Activated CD8-positive, alpha-beta T cell treated with anti-CD3 and anti-CD28 coated beads for 36 hours (primary cell): ENCODE measurements around the gene ABHD2. TPM values are rescaled to one million over a fixed set of nuclear protein-coding genes. Genes with fewer than 3 reads are reported as not detected.

Experiments
- ATAC-seq: fragments of 200-7000 bp; cut with Tn5 transposase; one replicate; pipeline ENCODE4 v1.10.0; 2021; ENCODE audit warnings: mild to moderate bottlenecking, moderate library complexity
- CTCF ChIA-PET: fragments of 350-600 bp; sonication (Branson Sonifier 250); formaldehyde crosslinking; loops from one replicate; lab custom pipeline; 2021; ENCODE audit warnings: antibody characterized with exemption; lab: Charles Lee
- POLR2A ChIA-PET: fragments of 350-600 bp; sonication (Branson Sonifier 250); formaldehyde crosslinking; loops from one replicate; lab custom pipeline; 2021; ENCODE audit warnings: antibody characterized with exemption; lab: Charles Lee
- DNase-seq: peaks from one replicate; pipeline ENCODE4 v3.0.0-alpha.2; 2020
- H3K27ac Mint-ChIP-seq: one replicate; pipeline ENCODE4 v1.8.0; 2021; ENCODE audit warnings: mild to moderate bottlenecking, mixed read lengths
- H3K27me3 Mint-ChIP-seq: one replicate; pipeline ENCODE4 v1.8.0; 2021; ENCODE audit warnings: mixed read lengths
- H3K36me3 Mint-ChIP-seq: one replicate; pipeline ENCODE4 v1.8.0; 2021; ENCODE audit warnings: low read depth, mixed read lengths
- H3K4me1 Mint-ChIP-seq: one replicate; pipeline ENCODE4 v1.8.0; 2021; ENCODE audit warnings: low read depth, mixed read lengths
- H3K4me3 Mint-ChIP-seq: one replicate; pipeline ENCODE4 v1.8.0; 2021; ENCODE audit warnings: mild to moderate bottlenecking, moderate library complexity, mixed read lengths
- H3K9me3 Mint-ChIP-seq: one replicate; pipeline ENCODE4 v1.8.0; 2021; ENCODE audit warnings: mixed read lengths
- CTCF ChIP-seq: fragments of 200-600 bp; IDR thresholded peaks from one replicate; pipeline ENCODE4 v1.8.0; 2022; ENCODE audit warnings: antibody characterized with exemption, mild to moderate bottlenecking
- intact Hi-C: fragments of 100-400 bp; cut with micrococcal nuclease; formaldehyde crosslinking; loops from one replicate; pipeline ENCODE4 v1.10.0; 2022
- total RNA-seq, 2 experiments: library from RNA; stranded (reverse); gene quantifications; one replicate each; pipeline ENCODE4 v1.2.3, GENCODE V29; 2021

The ABHD2 gene
- total RNA-seq, 2 experiments from 2014 or later, result 36.8 to 38.9 TPM

DNA sequence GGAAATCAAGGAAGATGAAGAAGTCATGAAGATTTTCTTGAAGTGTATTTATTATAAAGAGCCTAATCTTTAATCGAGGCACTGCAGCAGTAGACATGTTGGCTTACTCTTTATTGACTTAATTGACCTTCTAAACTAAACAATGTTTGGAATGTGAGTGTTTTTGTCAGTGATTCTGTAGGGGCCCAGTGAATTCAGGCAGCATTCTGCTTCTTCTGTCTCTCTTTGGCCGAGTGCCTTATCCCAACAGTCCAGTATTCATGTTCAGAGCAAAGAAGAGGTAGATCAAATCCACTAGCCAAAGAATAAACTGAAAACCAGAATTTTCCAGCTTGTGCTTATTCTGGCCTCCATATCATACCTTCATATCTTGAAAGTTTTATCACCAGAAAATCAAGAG, 77.4 kb downstream of the ABHD2 start:
- Mint-ChIP-seq H3K27ac (no peak overlapping the region), H3K36me3 (peaks cover 15% of the 10 kb centered on the region), H3K9me3 (no peaks in the 10 kb centered on the region), H3K4me1 (peaks cover 35% of the 10 kb centered on the region), H3K4me3 (no peak overlapping the region), H3K27me3 (no peaks in the 10 kb centered on the region)
- ATAC-seq (no peak), DNase-seq (no peak)
- intact Hi-C loops, result no loop called here
- no peak for TF ChIP-seq CTCF
- POLR2A ChIA-PET, result interaction anchor here (2.8 kb wide), 1 partner anchor 76 kb away, joined by 16 read pairs; the partner anchor contains the start of gene ABHD2
- CTCF ChIA-PET, result interaction anchor here (0.9 to 5.8 kb wide), 7 partner anchors 9 to 109 kb away, joined by 3 to 72 read pairs (median 17); no protein-coding TSS in a partner anchor

DNA sequence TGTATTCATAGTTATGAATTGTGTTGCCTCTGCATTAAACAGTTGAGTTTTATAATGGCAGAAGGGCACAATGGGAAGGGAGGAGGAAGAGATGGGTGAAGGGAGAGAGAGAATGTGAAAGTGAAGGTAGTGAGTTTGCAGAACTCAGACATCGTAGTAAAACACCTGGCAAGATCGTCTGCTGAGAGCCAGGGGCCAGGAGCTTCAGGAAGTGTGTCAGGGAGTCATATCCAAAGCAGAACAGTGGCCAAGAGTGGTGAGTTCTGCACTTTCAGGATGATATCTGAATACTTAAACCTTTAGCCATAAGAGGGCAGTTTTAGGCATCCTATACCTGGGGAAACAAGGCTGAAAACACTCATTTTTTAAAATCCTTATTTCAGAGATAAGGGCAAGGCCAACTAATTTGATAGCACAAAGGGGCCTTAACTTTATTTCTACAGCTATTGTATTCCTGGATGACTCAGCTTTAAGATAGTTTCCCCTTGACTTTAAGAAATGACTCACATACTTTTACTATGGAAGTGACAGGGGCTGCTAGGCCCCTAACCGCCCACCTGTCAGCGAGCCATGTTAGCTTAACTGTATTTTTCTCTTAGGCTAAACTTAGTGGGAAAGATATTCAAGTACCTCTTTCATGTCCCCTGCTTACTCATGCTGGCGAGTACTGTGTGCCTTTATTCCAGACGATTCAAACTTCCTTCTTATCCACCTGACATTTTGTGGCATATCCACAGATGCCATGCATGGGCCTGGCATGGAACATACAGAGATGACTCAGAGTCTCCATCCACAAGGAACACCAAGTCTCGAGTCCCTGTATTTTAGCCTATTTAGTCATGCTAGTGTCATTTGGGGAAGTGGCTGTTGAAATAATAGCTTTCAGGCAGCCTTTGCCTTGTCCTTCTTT, 79.3 kb downstream of the ABHD2 start:
- no peaks in the 10 kb centered on the region for H3K9me3 Mint-ChIP-seq
- ChIA-PET POLR2A (interaction anchor here (0.7 to 2.8 kb wide), 7 partner anchors 10 to 272 kb away, joined by 3 to 16 read pairs (median 4); partner anchors contain the start of genes ABHD2 and HAPLN3), CTCF (interaction anchor here (0.7 to 5.8 kb wide), 22 partner anchors 8 to 263 kb away, joined by 3 to 72 read pairs (median 4); partner anchors contain the start of genes ABHD2 and FANCI)
- ATAC-seq, result peak; percentile 88
- TF ChIP-seq CTCF, result no peak
- intact Hi-C loops, result no loop called here
- H3K4me1 Mint-ChIP-seq, result peaks cover 35% of the 10 kb centered on the region
- H3K36me3 Mint-ChIP-seq, result peaks cover 10% of the 10 kb centered on the region
- DNase-seq, result peak; percentile 86
- H3K4me3 Mint-ChIP-seq, result peak overlapping the region; percentile 48
- peak overlapping the region; percentile 90 for H3K27ac Mint-ChIP-seq
- no peaks in the 10 kb centered on the region for H3K27me3 Mint-ChIP-seq

GRCh38 chr15:89168316-89168833, 80.1 kb downstream of the ABHD2 start:
- POLR2A ChIA-PET, result interaction anchor here (0.7 to 2.8 kb wide), 6 partner anchors 9 to 273 kb away, joined by 3 to 16 read pairs (median 5); partner anchors contain the start of genes ABHD2 and HAPLN3
- Mint-ChIP-seq H3K27ac (peak overlapping the region; percentile 90), H3K36me3 (peaks cover 8% of the 10 kb centered on the region), H3K4me3 (no peak overlapping the region), H3K4me1 (peaks cover 35% of the 10 kb centered on the region), H3K27me3 (no peaks in the 10 kb centered on the region), H3K9me3 (no peaks in the 10 kb centered on the region)
- DNase-seq (no peak), ATAC-seq (no peak)
- intact Hi-C loops, result no loop called here
- no peak for TF ChIP-seq CTCF
- CTCF ChIA-PET, result interaction anchor here (1.0 to 5.8 kb wide), 13 partner anchors 11 to 263 kb away, joined by 3 to 72 read pairs (median 6); partner anchors contain the start of gene ABHD2

GRCh38 chr15:89170364-89170763, 82.1 kb downstream of the ABHD2 start:
- ChIA-PET CTCF (interaction anchor here (0.8 to 12.5 kb wide), 16 partner anchors 10 to 135 kb away, joined by 3 to 262 read pairs (median 7); no protein-coding TSS in a partner anchor), POLR2A (no interaction called here)
- TF ChIP-seq CTCF, result no peak
- intact Hi-C loops, result loop anchor here (10.0 kb wide), 2 partner anchors 86 to 266 kb away; partner anchors contain the start of gene ABHD2
- H3K4me3 Mint-ChIP-seq, result no peak overlapping the region
- no peaks in the 10 kb centered on the region for H3K9me3 Mint-ChIP-seq
- peaks cover 8% of the 10 kb centered on the region for H3K36me3 Mint-ChIP-seq
- ATAC-seq (no peak), DNase-seq (no peak)
- peaks cover 35% of the 10 kb centered on the region for H3K4me1 Mint-ChIP-seq
- no peak overlapping the region for H3K27ac Mint-ChIP-seq
- no peaks in the 10 kb centered on the region for H3K27me3 Mint-ChIP-seq
